ENCODE data around the gene RSL1D1. TPM values are rescaled to one million over a fixed set of nuclear protein-coding genes. Genes with fewer than 3 reads are reported as not detected.

Gene RSL1D1
- total and polyA plus RNA-seq, 9 of the 15 experiments (the other 6 are each of a cell fraction or from before 2014, with no cell fraction given), result 259 to 753 (median 373) TPM

DNA sequence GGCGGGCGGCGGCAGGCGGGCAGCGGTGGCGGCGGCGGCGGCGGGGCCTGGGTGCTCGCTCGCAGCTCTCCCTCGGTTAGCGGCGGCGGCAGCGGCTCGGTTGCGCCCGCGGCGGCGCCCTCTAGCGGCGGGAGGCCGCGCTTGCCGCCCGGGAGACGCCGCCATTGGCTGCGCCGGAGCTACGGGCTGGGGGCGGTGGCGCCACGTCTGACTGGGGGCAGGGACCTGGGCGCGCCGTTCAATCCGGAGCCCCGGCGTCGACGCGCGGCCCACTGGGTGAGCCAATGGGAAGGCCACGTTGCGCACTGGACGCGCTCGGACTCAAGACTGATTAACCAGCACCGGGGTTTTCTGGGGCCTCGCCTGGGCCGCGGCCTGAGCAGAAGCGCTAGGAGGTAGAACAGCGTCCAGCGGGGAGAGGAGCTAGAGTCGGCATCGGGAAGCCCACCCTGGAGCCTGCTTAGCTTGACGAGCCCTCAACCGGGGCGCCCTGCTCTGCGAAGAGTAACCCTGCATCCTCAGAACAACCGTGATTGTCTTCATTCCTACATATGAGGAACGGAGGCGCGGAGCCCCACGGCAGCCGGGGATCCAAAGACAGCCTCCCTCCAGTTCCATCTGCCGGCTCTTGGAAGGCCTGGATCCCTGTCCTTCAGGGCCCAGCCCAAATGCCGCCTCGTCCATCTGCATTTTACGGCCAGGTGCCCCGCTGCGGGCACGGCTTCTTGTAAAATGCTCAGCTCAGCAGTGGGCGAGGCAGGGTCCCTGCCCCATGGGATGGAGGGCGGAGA is 54.0 kb downstream of the RSL1D1 start, which contains the start of gene ZC3H7A (continued):
- TF ChIP-seq PATZ1 (CRISPR knock-in tag; IDR thresholded peaks at IDR 0.05; ENCODE audit: borderline replicate concordance) (no peak), BRF1 (IDR thresholded peaks at IDR 0.05; ENCODE audit: borderline replicate concordance, extremely low read depth, insufficient read length) (no peak), ATF7 (IDR thresholded peaks at IDR 0.05) (peak; percentile 78), ZNF444 (CRISPR knock-in tag; IDR thresholded peaks at IDR 0.05) (no peak), TCF15 (CRISPR knock-in tag; IDR thresholded peaks at IDR 0.05) (no peak), POLR2A (conservative IDR thresholded peaks at IDR 0.05) (peak; percentile 96), ZNF551 (CRISPR knock-in tag; IDR thresholded peaks at IDR 0.05) (no peak), FOS (IDR thresholded peaks at IDR 0.05; ENCODE audit: extremely low read depth, insufficient read length) (peak; percentile 73), ZNF766 (CRISPR knock-in tag; conservative IDR thresholded peaks at IDR 0.05) (peak; percentile 66), FOSL1 (tag; conservative IDR thresholded peaks at IDR 0.05) (no peak), CC2D1A (IDR thresholded peaks at IDR 0.05) (peak; percentile 64; the same call in 1 of the 2 replicates)
- TF ChIP-seq, protein P1, sequence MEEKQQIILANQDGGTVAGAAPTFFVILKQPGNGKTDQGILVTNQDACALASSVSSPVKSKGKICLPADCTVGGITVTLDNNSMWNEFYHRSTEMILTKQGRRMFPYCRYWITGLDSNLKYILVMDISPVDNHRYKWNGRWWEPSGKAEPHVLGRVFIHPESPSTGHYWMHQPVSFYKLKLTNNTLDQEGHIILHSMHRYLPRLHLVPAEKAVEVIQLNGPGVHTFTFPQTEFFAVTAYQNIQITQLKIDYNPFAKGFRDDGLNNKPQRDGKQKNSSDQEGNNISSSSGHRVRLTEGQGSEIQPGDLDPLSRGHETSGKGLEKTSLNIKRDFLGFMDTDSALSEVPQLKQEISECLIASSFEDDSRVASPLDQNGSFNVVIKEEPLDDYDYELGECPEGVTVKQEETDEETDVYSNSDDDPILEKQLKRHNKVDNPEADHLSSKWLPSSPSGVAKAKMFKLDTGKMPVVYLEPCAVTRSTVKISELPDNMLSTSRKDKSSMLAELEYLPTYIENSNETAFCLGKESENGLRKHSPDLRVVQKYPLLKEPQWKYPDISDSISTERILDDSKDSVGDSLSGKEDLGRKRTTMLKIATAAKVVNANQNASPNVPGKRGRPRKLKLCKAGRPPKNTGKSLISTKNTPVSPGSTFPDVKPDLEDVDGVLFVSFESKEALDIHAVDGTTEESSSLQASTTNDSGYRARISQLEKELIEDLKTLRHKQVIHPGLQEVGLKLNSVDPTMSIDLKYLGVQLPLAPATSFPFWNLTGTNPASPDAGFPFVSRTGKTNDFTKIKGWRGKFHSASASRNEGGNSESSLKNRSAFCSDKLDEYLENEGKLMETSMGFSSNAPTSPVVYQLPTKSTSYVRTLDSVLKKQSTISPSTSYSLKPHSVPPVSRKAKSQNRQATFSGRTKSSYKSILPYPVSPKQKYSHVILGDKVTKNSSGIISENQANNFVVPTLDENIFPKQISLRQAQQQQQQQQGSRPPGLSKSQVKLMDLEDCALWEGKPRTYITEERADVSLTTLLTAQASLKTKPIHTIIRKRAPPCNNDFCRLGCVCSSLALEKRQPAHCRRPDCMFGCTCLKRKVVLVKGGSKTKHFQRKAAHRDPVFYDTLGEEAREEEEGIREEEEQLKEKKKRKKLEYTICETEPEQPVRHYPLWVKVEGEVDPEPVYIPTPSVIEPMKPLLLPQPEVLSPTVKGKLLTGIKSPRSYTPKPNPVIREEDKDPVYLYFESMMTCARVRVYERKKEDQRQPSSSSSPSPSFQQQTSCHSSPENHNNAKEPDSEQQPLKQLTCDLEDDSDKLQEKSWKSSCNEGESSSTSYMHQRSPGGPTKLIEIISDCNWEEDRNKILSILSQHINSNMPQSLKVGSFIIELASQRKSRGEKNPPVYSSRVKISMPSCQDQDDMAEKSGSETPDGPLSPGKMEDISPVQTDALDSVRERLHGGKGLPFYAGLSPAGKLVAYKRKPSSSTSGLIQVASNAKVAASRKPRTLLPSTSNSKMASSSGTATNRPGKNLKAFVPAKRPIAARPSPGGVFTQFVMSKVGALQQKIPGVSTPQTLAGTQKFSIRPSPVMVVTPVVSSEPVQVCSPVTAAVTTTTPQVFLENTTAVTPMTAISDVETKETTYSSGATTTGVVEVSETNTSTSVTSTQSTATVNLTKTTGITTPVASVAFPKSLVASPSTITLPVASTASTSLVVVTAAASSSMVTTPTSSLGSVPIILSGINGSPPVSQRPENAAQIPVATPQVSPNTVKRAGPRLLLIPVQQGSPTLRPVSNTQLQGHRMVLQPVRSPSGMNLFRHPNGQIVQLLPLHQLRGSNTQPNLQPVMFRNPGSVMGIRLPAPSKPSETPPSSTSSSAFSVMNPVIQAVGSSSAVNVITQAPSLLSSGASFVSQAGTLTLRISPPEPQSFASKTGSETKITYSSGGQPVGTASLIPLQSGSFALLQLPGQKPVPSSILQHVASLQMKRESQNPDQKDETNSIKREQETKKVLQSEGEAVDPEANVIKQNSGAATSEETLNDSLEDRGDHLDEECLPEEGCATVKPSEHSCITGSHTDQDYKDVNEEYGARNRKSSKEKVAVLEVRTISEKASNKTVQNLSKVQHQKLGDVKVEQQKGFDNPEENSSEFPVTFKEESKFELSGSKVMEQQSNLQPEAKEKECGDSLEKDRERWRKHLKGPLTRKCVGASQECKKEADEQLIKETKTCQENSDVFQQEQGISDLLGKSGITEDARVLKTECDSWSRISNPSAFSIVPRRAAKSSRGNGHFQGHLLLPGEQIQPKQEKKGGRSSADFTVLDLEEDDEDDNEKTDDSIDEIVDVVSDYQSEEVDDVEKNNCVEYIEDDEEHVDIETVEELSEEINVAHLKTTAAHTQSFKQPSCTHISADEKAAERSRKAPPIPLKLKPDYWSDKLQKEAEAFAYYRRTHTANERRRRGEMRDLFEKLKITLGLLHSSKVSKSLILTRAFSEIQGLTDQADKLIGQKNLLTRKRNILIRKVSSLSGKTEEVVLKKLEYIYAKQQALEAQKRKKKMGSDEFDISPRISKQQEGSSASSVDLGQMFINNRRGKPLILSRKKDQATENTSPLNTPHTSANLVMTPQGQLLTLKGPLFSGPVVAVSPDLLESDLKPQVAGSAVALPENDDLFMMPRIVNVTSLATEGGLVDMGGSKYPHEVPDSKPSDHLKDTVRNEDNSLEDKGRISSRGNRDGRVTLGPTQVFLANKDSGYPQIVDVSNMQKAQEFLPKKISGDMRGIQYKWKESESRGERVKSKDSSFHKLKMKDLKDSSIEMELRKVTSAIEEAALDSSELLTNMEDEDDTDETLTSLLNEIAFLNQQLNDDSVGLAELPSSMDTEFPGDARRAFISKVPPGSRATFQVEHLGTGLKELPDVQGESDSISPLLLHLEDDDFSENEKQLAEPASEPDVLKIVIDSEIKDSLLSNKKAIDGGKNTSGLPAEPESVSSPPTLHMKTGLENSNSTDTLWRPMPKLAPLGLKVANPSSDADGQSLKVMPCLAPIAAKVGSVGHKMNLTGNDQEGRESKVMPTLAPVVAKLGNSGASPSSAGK (IDR thresholded peaks at IDR 0.05), result peak; percentile 57
- TF ChIP-seq, protein P2, sequence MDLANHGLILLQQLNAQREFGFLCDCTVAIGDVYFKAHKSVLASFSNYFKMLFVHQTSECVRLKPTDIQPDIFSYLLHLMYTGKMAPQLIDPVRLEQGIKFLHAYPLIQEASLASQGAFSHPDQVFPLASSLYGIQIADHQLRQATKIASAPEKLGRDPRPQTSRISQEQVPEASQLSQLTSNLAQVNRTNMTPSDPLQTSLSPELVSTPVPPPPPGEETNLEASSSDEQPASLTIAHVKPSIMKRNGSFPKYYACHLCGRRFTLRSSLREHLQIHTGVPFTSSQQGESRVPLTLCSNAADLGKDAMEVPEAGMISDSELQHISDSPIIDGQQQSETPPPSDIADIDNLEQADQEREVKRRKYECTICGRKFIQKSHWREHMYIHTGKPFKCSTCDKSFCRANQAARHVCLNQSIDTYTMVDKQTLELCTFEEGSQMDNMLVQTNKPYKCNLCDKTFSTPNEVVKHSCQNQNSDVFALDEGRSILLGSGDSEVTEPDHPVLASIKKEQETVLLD (IDR thresholded peaks at IDR 0.05), result no peak

Measured in K562 (cell line).